HG02588 (cell line): ENCODE measurements around the gene PIK3CG.

ENCODE experiments used
- ATAC-seq: cut with Tn5 transposase; IDR thresholded peaks from one replicate; pipeline ENCODE4 v1.9.1; 2021; ENCODE audit warnings: mild to moderate bottlenecking, moderate library complexity; ENCODE audit not compliant: unreplicated experiment

PIK3CG gene

GRCh38 chr7:106858618-106859532, 6.2 kb upstream of the PIK3CG start:
- no peak for ATAC-seq

- no peak for ATAC-seq
Observed at GRCh38 chr7:106862317-106863089, 2.6 kb upstream of the PIK3CG start.

- ATAC-seq: no peak
Observed at GRCh38 chr7:106863274-106863997, 1.6 kb upstream of the PIK3CG start.

GRCh38 chr7:106864298-106865081, 592 bp upstream of the PIK3CG start:
- ATAC-seq: no peak

- ATAC-seq: no peak
Observed at GRCh38 chr7:106866298-106867281, 1.5 kb downstream of the PIK3CG start.

- no peak for ATAC-seq
Observed at GRCh38 chr7:106867641-106868351, 2.7 kb downstream of the PIK3CG start.

GRCh38 chr7:106868364-106868763, 3.3 kb downstream of the PIK3CG start:
- no peak for ATAC-seq

- no peak for ATAC-seq
Observed at GRCh38 chr7:106869954-106870353, 4.9 kb downstream of the PIK3CG start.

GRCh38 chr7:106870528-106870927, 5.4 kb downstream of the PIK3CG start:
- no peak for ATAC-seq

- ATAC-seq: peak; percentile 88
Observed at GRCh38 chr7:106870983-106871410, 5.9 kb downstream of the PIK3CG start.

GRCh38 chr7:106871793-106872571, 6.9 kb downstream of the PIK3CG start:
- no peak for ATAC-seq

GRCh38 chr7:106872763-106873162, 7.7 kb downstream of the PIK3CG start:
- ATAC-seq: no peak

GRCh38 chr7:106874076-106874475, 9.0 kb downstream of the PIK3CG start:
- no peak for ATAC-seq

GRCh38 chr7:106875508-106875907, 10.4 kb downstream of the PIK3CG start:
- ATAC-seq: no peak

- ATAC-seq: no peak
Observed at GRCh38 chr7:106878748-106879439, 13.8 kb downstream of the PIK3CG start.

- no peak for ATAC-seq
Observed at GRCh38 chr7:106881984-106882383, 16.9 kb downstream of the PIK3CG start.

GRCh38 chr7:106883456-106884026, 18.5 kb downstream of the PIK3CG start:
- no peak for ATAC-seq
